HG03095 (cell line): ENCODE results near the gene GABBR2.

Experiments used
- ATAC-seq: cut with Tn5 transposase; IDR thresholded peaks from one replicate; pipeline ENCODE4 v1.9.1; 2021; ENCODE audit warnings: moderate library complexity; ENCODE audit not compliant: unreplicated experiment

The GABBR2 gene

GRCh38 chr9:98721643-98722042 lies 12.9 kb upstream of the GABBR2 start:
- no peak for ATAC-seq

GRCh38 chr9:98720402-98720801 lies 11.7 kb upstream of the GABBR2 start:
- ATAC-seq: no peak

- no peak for ATAC-seq
Measured at GRCh38 chr9:98719055-98719454, 10.3 kb upstream of the GABBR2 start.

DNA sequence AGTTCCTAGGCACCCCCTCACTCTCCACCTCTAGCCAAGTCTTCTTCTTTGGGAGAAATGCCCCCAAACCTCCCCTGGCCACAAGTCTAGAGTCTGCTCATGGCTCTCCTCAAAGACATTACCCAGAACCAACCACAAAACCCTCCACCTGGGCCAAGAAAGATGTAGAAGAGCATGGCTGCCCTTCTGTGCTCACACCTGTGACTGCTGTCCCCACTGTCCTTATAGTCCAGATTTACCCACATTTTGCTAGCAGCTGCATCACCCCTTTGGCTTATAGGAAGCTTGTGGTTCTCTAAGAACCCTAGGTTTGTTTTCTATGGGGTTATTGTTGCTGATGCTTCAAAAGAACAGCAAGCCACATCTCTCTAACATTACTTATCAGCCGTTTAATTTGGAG lies 6.1 kb upstream of the GABBR2 start:
- no peak for ATAC-seq

DNA sequence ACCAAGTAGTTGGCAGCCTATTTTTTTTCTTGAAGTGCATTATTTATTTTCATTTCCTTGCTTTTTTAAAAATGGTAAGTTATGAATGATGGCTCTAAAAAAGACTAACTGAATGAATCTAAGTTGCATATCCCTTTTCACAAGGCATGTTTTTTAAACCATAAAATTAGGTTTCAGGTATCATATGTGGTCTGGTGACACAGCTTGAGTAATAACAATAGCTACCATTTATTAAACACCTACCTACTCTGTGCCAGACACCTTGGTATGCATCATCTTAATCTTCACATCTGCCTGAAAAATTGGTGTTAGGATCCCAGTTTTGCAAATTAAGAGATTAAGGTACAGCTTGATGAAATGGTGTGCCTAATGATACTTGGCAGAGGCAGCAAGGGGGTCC lies 4.3 kb upstream of the GABBR2 start:
- ATAC-seq: no peak

DNA sequence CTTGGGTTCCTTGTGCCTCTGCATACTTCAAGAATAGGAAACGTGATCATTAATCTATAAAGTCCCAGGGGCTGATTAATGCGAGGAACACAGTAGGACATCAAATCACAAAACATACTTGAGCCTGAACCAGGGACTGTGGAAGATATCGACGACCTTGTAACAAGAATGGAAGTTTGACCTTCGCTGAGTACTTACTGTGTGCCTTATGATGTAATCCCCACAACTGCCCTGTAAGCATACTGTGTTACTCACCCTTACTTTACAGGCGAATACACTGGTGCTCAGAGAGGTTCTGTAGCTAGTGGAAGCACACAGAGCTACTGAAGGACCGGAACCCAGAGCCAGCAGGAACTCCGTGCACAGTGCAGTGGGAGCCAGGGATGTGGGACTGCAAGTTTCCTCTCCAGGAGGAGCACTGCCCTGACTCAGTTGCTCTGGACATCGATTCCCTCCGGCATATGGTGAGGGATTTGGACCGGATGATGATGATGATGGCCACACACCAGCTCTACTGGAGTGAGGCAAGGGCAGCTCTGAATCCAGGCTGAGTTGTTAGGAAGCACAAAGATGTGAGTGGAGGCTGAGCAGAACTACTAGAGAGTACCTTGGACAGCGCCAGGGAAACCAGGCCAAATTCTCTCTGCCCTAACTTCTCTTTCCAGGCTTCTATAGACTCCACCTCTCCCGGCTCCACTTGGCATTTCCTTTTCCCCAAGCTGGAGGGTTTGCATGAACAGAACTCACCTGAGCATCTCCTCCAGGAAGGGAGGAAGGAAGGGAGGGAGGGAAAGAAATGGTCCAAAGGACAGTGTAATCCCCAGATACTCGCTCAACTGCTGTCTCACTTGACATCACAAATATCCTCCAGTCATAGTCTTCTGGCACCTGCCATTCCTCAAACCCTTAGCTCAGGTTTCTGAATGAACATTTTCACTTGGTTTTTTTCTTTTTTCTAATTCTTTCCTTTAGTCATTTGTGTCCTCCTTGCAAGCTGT lies 1.5 kb upstream of the GABBR2 start:
- no peak for ATAC-seq

- no peak for ATAC-seq
Measured at GRCh38 chr9:98708103-98708932, 417 bp downstream of the GABBR2 start.

DNA sequence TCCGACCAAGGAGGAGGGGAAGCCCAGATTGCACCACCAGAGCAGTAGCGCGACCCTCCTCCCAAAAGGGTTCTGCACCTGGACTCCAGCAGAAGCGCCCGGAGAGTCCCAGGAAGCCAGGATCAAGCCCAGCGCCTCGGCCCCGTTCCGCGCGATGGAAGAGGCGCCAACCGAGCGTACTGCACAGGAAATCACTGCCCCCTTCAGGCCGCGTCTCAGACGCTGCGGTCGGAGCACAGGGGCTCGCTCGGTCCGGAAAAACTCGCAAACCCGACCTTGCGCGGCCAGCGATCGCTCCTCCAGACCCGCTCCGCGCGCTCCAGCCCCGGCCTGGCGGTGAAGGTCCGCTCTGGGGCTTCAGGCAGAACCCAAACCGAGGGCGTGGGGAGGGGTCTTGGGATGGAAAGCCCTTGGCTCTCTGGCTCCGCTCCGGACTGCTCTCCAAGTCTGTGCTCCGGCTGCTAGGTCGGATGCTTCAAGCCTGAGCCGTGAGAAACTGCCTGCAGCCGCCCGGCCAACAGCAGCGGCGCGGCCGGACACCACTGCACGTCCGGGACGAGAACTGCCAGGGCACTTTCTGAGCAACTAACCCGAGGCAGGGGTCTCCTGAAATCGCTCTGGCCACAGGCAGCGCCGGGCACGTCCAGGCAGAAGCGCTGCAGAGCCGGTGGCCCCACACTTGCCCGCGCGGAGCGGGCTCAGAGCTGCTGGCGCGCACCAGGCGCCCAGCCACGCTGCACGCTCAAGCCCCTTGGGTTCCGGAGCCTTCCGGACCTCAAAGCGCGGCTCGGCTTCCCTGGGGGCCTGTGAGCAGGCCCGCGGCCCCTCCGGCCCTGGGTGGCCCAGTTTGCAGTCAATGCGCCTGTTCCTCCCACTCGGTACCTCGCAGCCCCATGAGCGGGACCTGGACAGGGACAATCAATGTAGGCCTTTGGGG lies 1.3 kb downstream of the GABBR2 start:
- ATAC-seq: no peak

DNA sequence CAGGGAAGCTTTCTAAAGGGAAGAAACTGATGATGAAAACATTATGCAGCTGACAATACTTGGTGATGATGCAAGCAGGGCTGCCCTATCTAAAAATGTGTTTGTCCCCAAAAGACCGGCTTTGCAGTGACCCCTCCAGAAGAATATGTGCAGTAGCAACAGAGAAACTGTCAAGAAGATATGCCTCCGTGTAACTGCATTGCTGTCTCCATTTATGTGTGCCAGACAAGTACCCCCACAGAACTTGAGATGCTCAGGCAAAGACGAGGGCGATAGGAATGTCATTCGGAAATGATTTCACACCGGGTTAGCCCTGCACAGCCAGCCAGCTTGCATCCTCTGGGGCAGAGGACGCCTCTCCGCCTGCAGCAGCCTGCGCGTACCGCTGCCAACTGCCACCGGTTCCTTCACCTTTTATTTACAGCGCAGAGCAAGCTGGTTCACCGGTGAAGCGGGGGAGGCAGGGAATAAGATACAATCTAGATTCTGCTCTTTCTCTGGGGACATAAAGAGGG lies 2.0 kb downstream of the GABBR2 start:
- ATAC-seq: no peak

DNA sequence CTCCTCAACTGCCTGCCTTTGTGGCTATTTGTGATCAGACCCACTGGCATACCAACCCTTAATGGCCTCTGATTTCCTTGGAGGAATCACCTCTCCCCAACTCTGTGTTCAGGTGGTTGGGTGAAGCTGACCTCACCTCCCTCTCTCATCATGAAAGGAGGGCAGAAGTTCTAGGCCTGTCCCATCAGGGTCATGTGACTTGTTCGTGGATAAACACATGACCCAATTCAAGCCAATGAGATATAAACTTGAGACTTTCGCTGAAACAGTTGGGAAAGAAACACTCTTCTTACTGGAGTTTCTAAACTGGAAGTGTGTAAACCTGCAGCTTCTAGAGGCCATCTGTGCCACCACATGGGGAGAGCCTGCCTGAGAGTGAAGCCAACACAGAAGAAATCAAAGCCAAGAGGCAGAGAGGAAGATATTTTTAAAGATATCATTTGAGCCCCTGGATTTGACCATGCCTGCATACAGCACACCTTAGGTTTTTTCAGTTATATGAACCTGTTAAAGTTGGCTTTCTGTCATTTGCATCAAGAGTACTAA lies 5.8 kb downstream of the GABBR2 start:
- no peak for ATAC-seq

DNA sequence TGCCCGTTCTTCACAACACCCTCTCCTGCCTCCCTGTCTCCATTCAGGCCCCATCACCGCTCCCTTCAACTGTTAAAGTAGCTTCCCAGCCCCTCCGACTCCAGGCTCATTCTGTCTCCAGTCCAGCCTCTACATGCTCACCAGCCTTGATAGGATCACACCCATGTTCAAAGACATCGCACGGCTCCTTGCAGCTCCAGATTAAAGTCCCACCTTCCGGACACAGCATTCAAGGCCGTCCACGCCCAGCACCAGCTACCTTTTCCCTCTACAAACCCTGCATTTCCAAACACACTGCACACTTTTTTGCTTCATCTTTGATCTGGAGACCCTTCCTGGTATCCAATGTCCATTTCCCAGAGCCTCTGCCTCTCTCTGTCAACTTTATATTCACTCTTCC lies 6.4 kb downstream of the GABBR2 start:
- ATAC-seq: no peak

GRCh38 chr9:98701576-98701975 lies 7.2 kb downstream of the GABBR2 start:
- ATAC-seq: no peak

- ATAC-seq: no peak
Measured at GRCh38 chr9:98700801-98701200, 7.9 kb downstream of the GABBR2 start.

DNA sequence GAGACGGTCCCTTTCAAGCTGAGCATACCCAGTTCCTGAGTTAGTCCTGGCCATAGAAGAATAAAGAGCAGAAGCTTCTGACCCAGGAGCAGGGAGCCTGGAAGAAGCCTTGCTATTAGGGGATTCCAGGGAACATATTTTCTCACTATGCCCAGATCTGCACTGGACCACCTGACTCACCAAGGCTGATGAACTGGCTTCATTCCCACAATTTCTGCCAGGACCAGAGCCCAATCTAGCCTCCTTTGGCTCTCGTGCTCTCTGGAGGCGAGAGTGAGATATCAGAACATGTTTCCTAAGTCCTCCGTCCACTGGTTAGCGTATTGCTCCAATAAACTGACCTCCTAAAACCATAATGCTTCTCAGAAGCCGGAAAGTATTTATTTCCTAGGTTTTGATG lies 9.9 kb downstream of the GABBR2 start:
- ATAC-seq: no peak

- no peak for ATAC-seq
Measured at GRCh38 chr9:98694943-98695342, 13.8 kb downstream of the GABBR2 start.

DNA sequence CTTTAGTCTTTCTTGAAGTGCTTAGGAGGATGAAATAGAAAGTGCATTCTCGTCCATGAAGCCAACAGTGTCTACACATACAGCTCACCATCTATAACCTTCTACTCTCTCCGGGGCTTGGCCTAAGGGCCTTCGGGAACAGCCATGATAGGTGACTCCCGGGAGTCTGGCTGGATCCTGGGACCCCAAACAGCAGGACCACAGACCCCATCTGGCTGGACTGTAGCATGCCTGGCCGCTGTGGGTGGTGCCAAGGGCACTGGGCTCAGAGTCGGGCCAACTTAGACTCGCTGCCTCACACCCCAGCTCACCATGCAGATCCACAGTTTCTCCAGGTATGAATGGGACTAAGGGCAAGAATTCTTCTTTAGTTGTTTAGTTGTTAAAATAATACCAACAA lies 16.3 kb downstream of the GABBR2 start:
- no peak for ATAC-seq

GRCh38 chr9:98691890-98692289 lies 16.8 kb downstream of the GABBR2 start:
- ATAC-seq: no peak

GRCh38 chr9:98690686-98691085 lies 18.0 kb downstream of the GABBR2 start:
- ATAC-seq: no peak

- ATAC-seq: no peak
Measured at GRCh38 chr9:98688710-98689495, 19.8 kb downstream of the GABBR2 start.
